ENCODE results near the gene ASPDH. TPM values are rescaled to one million over a fixed set of nuclear protein-coding genes. Genes with fewer than 3 reads are reported as not detected.

ASPDH gene
- not detected for total RNA-seq

- peak within 1 kb of the TSS; percentile 18 for H3K4me3 Mint-ChIP-seq
- H3K36me3 Mint-ChIP-seq: peaks cover under 1% of the 10 kb centered on the region
- H3K27ac Mint-ChIP-seq: peak within 1 kb of the TSS; percentile 42
- DNase-seq (no peak), ATAC-seq (ENCODE audit: low read depth) (no peak)
- no peaks in the 10 kb centered on the region for H3K9me3 Mint-ChIP-seq
- H3K27me3 Mint-ChIP-seq: peaks cover 6% of the 10 kb centered on the region
- peaks cover 16% of the 10 kb centered on the region for H3K4me1 Mint-ChIP-seq
- POLR2A ChIA-PET: no interaction called here
Measured at GRCh38 chr19:50513746-50514345, at the start of gene ASPDH. Gene ASPDH, minus strand, starts transcription at chr19:50513913. Its CDS starts 90 bp downstream, at chr19:50513823.

GRCh38 chr19:50562996-50563395 lies 49.3 kb upstream of the ASPDH start:
- POLR2A ChIA-PET: no interaction called here
- ATAC-seq (ENCODE audit: low read depth): no peak
- H3K27ac Mint-ChIP-seq: no peak overlapping the region
- H3K36me3 Mint-ChIP-seq: no peaks in the 10 kb centered on the region
- H3K4me3 Mint-ChIP-seq: no peak overlapping the region
- H3K4me1 Mint-ChIP-seq: peaks cover 8% of the 10 kb centered on the region
- no peak for DNase-seq
- peaks cover 42% of the 10 kb centered on the region for H3K27me3 Mint-ChIP-seq
- no peaks in the 10 kb centered on the region for H3K9me3 Mint-ChIP-seq

GRCh38 chr19:50562329-50562728 lies 48.6 kb upstream of the ASPDH start:
- H3K4me3 Mint-ChIP-seq: no peak overlapping the region
- POLR2A ChIA-PET: no interaction called here
- H3K36me3 Mint-ChIP-seq: no peaks in the 10 kb centered on the region
- no peak overlapping the region for H3K27ac Mint-ChIP-seq
- no peak for ATAC-seq (ENCODE audit: low read depth)
- peaks cover 42% of the 10 kb centered on the region for H3K27me3 Mint-ChIP-seq
- peaks cover 8% of the 10 kb centered on the region for H3K4me1 Mint-ChIP-seq
- DNase-seq: no peak
- no peaks in the 10 kb centered on the region for H3K9me3 Mint-ChIP-seq

GRCh38 chr19:50559636-50560035 lies 45.9 kb upstream of the ASPDH start:
- peaks cover 35% of the 10 kb centered on the region for H3K27me3 Mint-ChIP-seq
- ATAC-seq (ENCODE audit: low read depth): no peak
- H3K4me3 Mint-ChIP-seq: no peak overlapping the region
- H3K27ac Mint-ChIP-seq: no peak overlapping the region
- POLR2A ChIA-PET: no interaction called here
- H3K36me3 Mint-ChIP-seq: no peaks in the 10 kb centered on the region
- peaks cover 7% of the 10 kb centered on the region for H3K4me1 Mint-ChIP-seq
- H3K9me3 Mint-ChIP-seq: no peaks in the 10 kb centered on the region
- no peak for DNase-seq

- Mint-ChIP-seq H3K27ac (no peak overlapping the region), H3K36me3 (no peaks in the 10 kb centered on the region), H3K27me3 (peaks cover 29% of the 10 kb centered on the region), H3K4me1 (peaks cover 7% of the 10 kb centered on the region), H3K9me3 (no peaks in the 10 kb centered on the region), H3K4me3 (no peak overlapping the region)
- ATAC-seq (ENCODE audit: low read depth): no peak
- POLR2A ChIA-PET: no interaction called here
- DNase-seq: no peak
Measured at GRCh38 chr19:50558449-50558848, 44.7 kb upstream of the ASPDH start.

GRCh38 chr19:50558039-50558438 lies 44.3 kb upstream of the ASPDH start:
- Mint-ChIP-seq H3K4me3 (no peak overlapping the region), H3K36me3 (no peaks in the 10 kb centered on the region), H3K27me3 (peaks cover 33% of the 10 kb centered on the region), H3K4me1 (peaks cover 7% of the 10 kb centered on the region), H3K27ac (no peak overlapping the region), H3K9me3 (no peaks in the 10 kb centered on the region)
- DNase-seq (no peak), ATAC-seq (ENCODE audit: low read depth) (no peak)
- POLR2A ChIA-PET: no interaction called here

- Mint-ChIP-seq H3K4me1 (peaks cover 7% of the 10 kb centered on the region), H3K9me3 (no peaks in the 10 kb centered on the region), H3K27ac (no peak overlapping the region), H3K27me3 (peaks cover 37% of the 10 kb centered on the region), H3K36me3 (no peaks in the 10 kb centered on the region), H3K4me3 (no peak overlapping the region)
- DNase-seq (no peak), ATAC-seq (ENCODE audit: low read depth) (no peak)
- POLR2A ChIA-PET: interaction anchor here (1.7 kb wide), 1 partner anchor 200 kb away, joined by 7 read pairs; no protein-coding TSS in a partner anchor
Measured at GRCh38 chr19:50557009-50557613, 43.4 kb upstream of the ASPDH start.

- peak overlapping the region; percentile 83 for H3K27ac Mint-ChIP-seq
Measured at GRCh38 chr19:50556282-50557008, 42.7 kb upstream of the ASPDH start.

GRCh38 chr19:50555450-50556281 lies 42.0 kb upstream of the ASPDH start:
- Mint-ChIP-seq H3K4me3 (peak overlapping the region; percentile 96), H3K27me3 (peaks cover 45% of the 10 kb centered on the region)
- no peak for DNase-seq

More at GRCh38 chr19:50556282-50557008, 42.7 kb upstream of the ASPDH start:
- H3K4me1 Mint-ChIP-seq: peaks cover 7% of the 10 kb centered on the region
- no peaks in the 10 kb centered on the region for H3K9me3 Mint-ChIP-seq
- H3K36me3 Mint-ChIP-seq: no peaks in the 10 kb centered on the region
- POLR2A ChIA-PET: interaction anchor here (0.6 to 1.7 kb wide), 3 partner anchors 13 to 627 kb away, joined by 3 to 7 read pairs (median 3); partner anchors contain the start of gene NUP62
- peaks cover 42% of the 10 kb centered on the region for H3K27me3 Mint-ChIP-seq
- peak; percentile 90 for DNase-seq
- ATAC-seq (ENCODE audit: low read depth): peak; percentile 85
- peak overlapping the region; percentile 96 for H3K4me3 Mint-ChIP-seq

GRCh38 chr19:50555033-50555432 lies 41.3 kb upstream of the ASPDH start:
- Mint-ChIP-seq H3K4me1 (peaks cover 7% of the 10 kb centered on the region), H3K27ac (no peak overlapping the region), H3K9me3 (no peaks in the 10 kb centered on the region), H3K36me3 (no peaks in the 10 kb centered on the region), H3K4me3 (peak overlapping the region; percentile 96), H3K27me3 (peaks cover 51% of the 10 kb centered on the region)
- POLR2A ChIA-PET: interaction anchor here (1.7 kb wide), 1 partner anchor 198 kb away, joined by 7 read pairs; no protein-coding TSS in a partner anchor
- no peak for ATAC-seq (ENCODE audit: low read depth)
- DNase-seq: no peak

More at GRCh38 chr19:50555450-50556281, 42.0 kb upstream of the ASPDH start:
- H3K9me3 Mint-ChIP-seq: no peaks in the 10 kb centered on the region
- peaks cover 7% of the 10 kb centered on the region for H3K4me1 Mint-ChIP-seq
- POLR2A ChIA-PET: interaction anchor here (0.6 to 1.7 kb wide), 3 partner anchors 14 to 626 kb away, joined by 3 to 7 read pairs (median 3); partner anchors contain the start of gene NUP62
- ATAC-seq (ENCODE audit: low read depth): no peak
- no peak overlapping the region for H3K27ac Mint-ChIP-seq
- H3K36me3 Mint-ChIP-seq: no peaks in the 10 kb centered on the region

- POLR2A ChIA-PET: no interaction called here
- Mint-ChIP-seq H3K9me3 (no peaks in the 10 kb centered on the region), H3K27ac (no peak overlapping the region), H3K27me3 (peaks cover 53% of the 10 kb centered on the region), H3K36me3 (no peaks in the 10 kb centered on the region), H3K4me3 (no peak overlapping the region), H3K4me1 (peaks cover 7% of the 10 kb centered on the region)
- DNase-seq: no peak
- no peak for ATAC-seq (ENCODE audit: low read depth)
Measured at GRCh38 chr19:50554212-50554611, 40.5 kb upstream of the ASPDH start.

GRCh38 chr19:50553134-50553703 lies 39.5 kb upstream of the ASPDH start:
- POLR2A ChIA-PET: no interaction called here
- H3K27me3 Mint-ChIP-seq: peaks cover 50% of the 10 kb centered on the region
- no peak overlapping the region for H3K4me3 Mint-ChIP-seq
- peaks cover 7% of the 10 kb centered on the region for H3K4me1 Mint-ChIP-seq
- no peak overlapping the region for H3K27ac Mint-ChIP-seq
- no peaks in the 10 kb centered on the region for H3K36me3 Mint-ChIP-seq
- DNase-seq (no peak), ATAC-seq (ENCODE audit: low read depth) (no peak)
- H3K9me3 Mint-ChIP-seq: no peaks in the 10 kb centered on the region

- H3K4me1 Mint-ChIP-seq: peaks cover 7% of the 10 kb centered on the region
- peaks cover 50% of the 10 kb centered on the region for H3K27me3 Mint-ChIP-seq
- ATAC-seq (ENCODE audit: low read depth): no peak
- no peaks in the 10 kb centered on the region for H3K9me3 Mint-ChIP-seq
- no peaks in the 10 kb centered on the region for H3K36me3 Mint-ChIP-seq
- no peak overlapping the region for H3K27ac Mint-ChIP-seq
- no peak overlapping the region for H3K4me3 Mint-ChIP-seq
- POLR2A ChIA-PET: no interaction called here
- no peak for DNase-seq
Measured at GRCh38 chr19:50552540-50552939, 38.8 kb upstream of the ASPDH start.
